Upper lobe of left lung (tissue), 4 donors: ENCODE data around the gene DEFB131B.
"Not testable (repeated sequence)": the region's sequence is repeated elsewhere in the genome, so short reads cannot be mapped to it uniquely, and the experiment has no call there.

ENCODE experiments used
- CTCF ChIP-seq, 6 experiments: fragments of 450-650 bp in 4 of 6; fragments of 200-600 bp in 2 of 6; sonication (generic) in 2 of 6; IDR thresholded peaks; one replicate each; pipeline ENCODE4 v1.5.1; 2016 to 2019; ENCODE audit warnings: antibody characterized with exemption in 6 of 6
- POLR2A ChIP-seq, 4 donors: fragments of 450-650 bp; IDR thresholded peaks; one replicate each; pipeline ENCODE4 v1.5.1; 2016 to 2017; ENCODE audit warnings: antibody characterized with exemption in 4 of 4, mild to moderate bottlenecking in 2 of 4

- TF ChIP-seq CTCF, POLR2A (IDR thresholded peaks at IDR 0.05): not testable (repeated sequence)
Measured at GRCh38 chr11:71829686-71830085, 48.6 kb upstream of the DEFB131B start.
